Common myeloid progenitor, CD34-positive (primary cell): ENCODE data around the gene PALD1.

Experiments used
- CTCF ChIA-PET: fragments of 350-600 bp; sonication (Branson Sonifier 250); formaldehyde crosslinking; loops from one replicate; lab custom pipeline; 2021; ENCODE audit warnings: antibody characterized with exemption; lab: Charles Lee
- POLR2A ChIA-PET: fragments of 350-600 bp; sonication (Branson Sonifier 250); formaldehyde crosslinking; loops from one replicate; lab custom pipeline; 2021; ENCODE audit warnings: antibody characterized with exemption; lab: Charles Lee
- DNase-seq, 3 donors: peaks; one replicate each; pipeline versions ENCODE4 v3.0.0 to v3.0.0-alpha.2; 2013
- H3K27ac ChIP-seq, 2 experiments: 1 replicate in 1 of 2; 2 replicates in 1 of 2; pipeline ENCODE4 v1.7.0; 2013; ENCODE audit warnings: inconsistent platforms in 2 of 2, low read length in 2 of 2, mild to moderate bottlenecking in 2 of 2, low read depth in 1 of 2, moderate library complexity in 1 of 2; ENCODE audit not compliant: severe bottlenecking in 2 of 2, insufficient read depth in 1 of 2, poor library complexity in 1 of 2
- H3K27me3 ChIP-seq, 5 experiments: replicated peaks in 2 of 5; 1 replicate in 3 of 5; 2 replicates in 2 of 5; pipeline versions ENCODE4 v1.6.1 to v1.7.0; 2013; ENCODE audit warnings: low read length in 4 of 5, mild to moderate bottlenecking in 2 of 5, moderate library complexity in 2 of 5, inconsistent platforms in 1 of 5; ENCODE audit not compliant: insufficient read depth in 5 of 5, control insufficient read depth in 4 of 5
- H3K36me3 ChIP-seq, 4 experiments: 1 replicate in 2 of 4; 2 replicates in 2 of 4; pipeline versions ENCODE4 v1.6.1 to v1.7.0; 2013; ENCODE audit warnings: low read length in 3 of 4, control low read depth in 1 of 4, mild to moderate bottlenecking in 1 of 4; ENCODE audit not compliant: control insufficient read depth in 4 of 4, insufficient read depth in 4 of 4
- H3K4me1 ChIP-seq, 4 experiments: 1 replicate in 3 of 4; 2 replicates in 1 of 4; pipeline versions ENCODE4 v1.6.1 to v1.7.1; 2013; ENCODE audit warnings: low read length in 3 of 4, mild to moderate bottlenecking in 3 of 4, control low read depth in 1 of 4, inconsistent platforms in 1 of 4, moderate library complexity in 1 of 4; ENCODE audit not compliant: control insufficient read depth in 4 of 4, insufficient read depth in 4 of 4; ENCODE audit errors: control extremely low read depth in 1 of 4
- H3K4me3 ChIP-seq, 7 experiments: 1 replicate in 4 of 7; 2 replicates in 3 of 7; pipeline versions ENCODE4 v1.5.1 to v1.7.0; 2013; ENCODE audit warnings: mild to moderate bottlenecking in 7 of 7, low read length in 6 of 7, moderate library complexity in 6 of 7, inconsistent platforms in 2 of 7, low read depth in 2 of 7, control low read depth in 1 of 7; ENCODE audit not compliant: insufficient read depth in 4 of 7, control insufficient read depth in 1 of 7; ENCODE audit errors: extremely low read depth in 1 of 7
- H3K9me3 ChIP-seq, 5 experiments: 1 replicate in 4 of 5; 2 replicates in 1 of 5; pipeline versions ENCODE4 v1.6.1 to v1.7.1; 2013; ENCODE audit warnings: low read length in 4 of 5, mild to moderate bottlenecking in 2 of 5, inconsistent platforms in 1 of 5, low read depth in 1 of 5, moderate library complexity in 1 of 5; ENCODE audit not compliant: control insufficient read depth in 4 of 5, insufficient read depth in 2 of 5; ENCODE audit errors: control extremely low read depth in 1 of 5
- WGBS: methylation state at CpG from one replicate; pipeline ENCODE4 v1.1.5; 2013; ENCODE audit not compliant: insufficient coverage; 5-methylcytosine and 5-hydroxymethylcytosine counted together

Gene PALD1

DNA sequence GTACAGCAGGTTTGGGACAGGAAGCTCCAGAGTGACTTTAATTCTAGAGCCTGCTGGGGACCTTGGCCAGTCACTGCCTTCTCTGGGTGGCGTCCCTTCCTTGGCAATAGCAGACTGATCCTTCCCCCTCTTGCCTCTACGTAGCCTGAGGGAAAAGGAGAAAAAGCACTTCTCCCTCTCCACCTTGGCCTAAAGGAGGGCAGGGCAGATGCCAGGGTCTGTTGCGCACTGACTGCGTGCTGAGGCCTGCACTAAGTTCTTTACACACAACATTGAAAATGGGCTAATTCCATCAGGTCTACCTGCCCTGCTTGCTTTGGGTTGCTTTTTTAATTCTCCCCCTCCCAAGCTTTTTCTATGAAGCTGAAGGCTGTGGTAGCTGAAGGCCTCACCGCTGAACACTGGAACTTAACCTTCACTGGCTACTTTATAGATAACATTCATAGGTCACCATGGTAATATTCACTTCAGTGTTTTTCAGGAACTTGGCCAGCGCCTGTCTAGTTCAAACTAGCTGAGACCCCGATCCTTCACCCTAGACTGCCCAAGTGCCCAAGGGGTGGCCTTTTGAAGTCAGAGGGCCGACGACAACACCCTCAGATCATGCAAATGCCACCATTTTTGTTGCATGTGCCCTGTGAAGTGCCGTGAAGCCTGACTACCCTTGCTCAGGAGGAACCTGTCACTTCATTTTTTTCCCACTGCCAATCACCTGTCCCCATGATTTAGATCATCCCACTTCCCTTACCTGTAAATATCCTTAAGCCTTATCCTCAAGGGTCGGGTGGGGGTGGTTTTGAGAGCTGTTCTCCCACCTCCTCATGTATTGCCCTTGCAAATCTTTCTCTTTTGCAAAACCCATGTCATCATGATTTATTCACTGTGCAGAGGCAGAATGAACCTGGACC lies 95.3 kb downstream of the PALD1 start:
- no peaks in the 10 kb centered on the region for H3K9me3 ChIP-seq
- H3K4me3 ChIP-seq = no peak overlapping the region
- H3K27ac ChIP-seq = no peak overlapping the region
- ChIA-PET CTCF (interaction anchor here (1.1 to 3.9 kb wide), 5 partner anchors 8 to 97 kb away, joined by 3 to 31 read pairs (median 4); no protein-coding TSS in a partner anchor), POLR2A (no interaction called here)
- peaks cover 27 to 75% (median 51%) of the 10 kb centered on the region in 4 experiments for H3K4me1 ChIP-seq
- DNase-seq = peak in 2 of 3 donors; percentile 36 to 47
- WGBS = 95% methylated on average over 8 of the region's 11 CpGs
- H3K36me3 ChIP-seq = no peaks in the 10 kb centered on the region
- H3K27me3 ChIP-seq = no peaks in the 10 kb centered on the region

DNA sequence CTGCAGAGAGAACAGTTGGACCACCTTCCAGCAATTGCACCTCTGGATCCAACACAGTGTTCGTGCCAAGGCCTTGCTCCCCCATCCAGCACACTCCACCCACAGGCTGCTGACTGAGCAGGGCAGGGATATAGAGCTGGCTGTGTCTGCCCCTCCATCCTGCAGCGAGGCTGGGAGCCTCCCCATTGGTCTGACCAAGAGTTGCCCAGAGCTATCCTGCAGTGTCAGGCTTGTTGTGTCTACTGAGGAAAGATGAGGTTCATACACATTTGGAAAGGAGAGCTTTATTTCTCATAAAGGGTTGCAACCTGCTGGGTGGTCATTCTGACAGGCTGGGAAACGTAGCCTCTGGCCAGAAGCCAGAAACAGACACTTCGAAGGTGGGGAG lies 96.9 kb downstream of the PALD1 start:
- Histone ChIP-seq H3K4me3 (no peak overlapping the region), H3K9me3 (no peaks in the 10 kb centered on the region), H3K36me3 (no peaks in the 10 kb centered on the region), H3K27me3 (no peaks in the 10 kb centered on the region), H3K4me1 (peaks cover 31 to 75% (median 48%) of the 10 kb centered on the region in 4 experiments), H3K27ac (no peak overlapping the region)
- POLR2A ChIA-PET = interaction anchor here (1.0 to 2.0 kb wide), 3 partner anchors 7 to 91 kb away, joined by 3 to 9 read pairs (median 3); no protein-coding TSS in a partner anchor
- WGBS = 17% methylated on average over 2 of the region's 4 CpGs
- CTCF ChIA-PET = interaction anchor here (1.1 to 3.9 kb wide), 5 partner anchors 10 to 99 kb away, joined by 3 to 31 read pairs (median 4); no protein-coding TSS in a partner anchor
- peak in 2 of 3 donors; percentile 38 to 52 for DNase-seq

- Histone ChIP-seq H3K9me3 (no peaks in the 10 kb centered on the region), H3K4me1 (peaks cover 31 to 73% (median 48%) of the 10 kb centered on the region in 4 experiments), H3K27ac (no peak overlapping the region), H3K27me3 (no peaks in the 10 kb centered on the region), H3K4me3 (peak overlapping the region in 4 of 7 experiments; percentile 5 to 60 (median 18)), H3K36me3 (no peaks in the 10 kb centered on the region)
- ChIA-PET CTCF (interaction anchor here (1.1 to 3.9 kb wide), 6 partner anchors 9 to 165 kb away, joined by 3 to 31 read pairs (median 4); no protein-coding TSS in a partner anchor), POLR2A (interaction anchor here (0.7 to 2.0 kb wide), 6 partner anchors 8 to 96 kb away, joined by 3 to 9 read pairs (median 4); partner anchors contain the start of gene ADAMTS14)
- DNase-seq = peak; percentile 94 to 98 (median 98)
- WGBS = 6% methylated on average over 8 of the region's 12 CpGs
These were observed 97.6 kb downstream of the PALD1 start for GRCh38 chr10:70575874-70576802.

GRCh38 chr10:70576803-70577517 lies 98.4 kb downstream of the PALD1 start:
- H3K36me3 ChIP-seq = no peaks in the 10 kb centered on the region
- ChIA-PET POLR2A (interaction anchor here (0.9 to 2.0 kb wide), 3 partner anchors 8 to 18 kb away, joined by 4 to 9 read pairs (median 5); no protein-coding TSS in a partner anchor), CTCF (interaction anchor here (1.1 to 3.9 kb wide), 4 partner anchors 16 to 164 kb away, joined by 3 to 31 read pairs (median 6); no protein-coding TSS in a partner anchor)
- H3K27me3 ChIP-seq = no peaks in the 10 kb centered on the region
- H3K4me3 ChIP-seq = peak overlapping the region in 4 of 7 experiments; percentile 5 to 60 (median 18)
- no peaks in the 10 kb centered on the region for H3K9me3 ChIP-seq
- peak; percentile 28 to 69 (median 57) for DNase-seq
- peaks cover 31 to 66% (median 45%) of the 10 kb centered on the region in 4 experiments for H3K4me1 ChIP-seq
- WGBS = 93% methylated on average over 1 of the region's 2 CpGs
- H3K27ac ChIP-seq = no peak overlapping the region

DNA sequence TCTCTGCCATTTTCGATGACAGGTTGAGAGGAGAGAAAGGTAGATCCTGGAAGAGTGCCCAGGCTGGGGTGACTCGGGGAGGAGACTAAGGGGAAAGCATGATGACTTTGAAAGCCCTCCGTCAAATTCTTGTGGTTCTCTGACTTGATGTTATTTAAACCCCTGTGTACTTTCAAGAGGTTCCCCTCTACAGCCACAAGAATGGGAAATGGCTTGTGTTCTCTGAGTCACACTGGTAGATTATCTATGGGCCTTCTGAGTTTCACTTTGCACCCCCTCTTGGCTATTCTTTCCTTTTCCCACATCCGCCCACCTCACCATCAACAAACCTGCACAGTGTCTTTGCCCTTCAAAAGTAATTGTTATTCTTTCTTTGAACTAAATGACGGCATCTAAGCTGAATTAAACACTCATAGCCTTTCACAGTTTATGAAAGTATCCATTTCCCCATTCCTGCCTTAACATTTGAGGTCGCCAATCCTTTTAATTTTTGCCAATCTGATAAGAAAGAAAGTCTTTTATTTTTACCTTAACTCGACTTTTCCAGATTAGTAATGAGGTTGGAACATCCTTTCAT lies 99.9 kb downstream of the PALD1 start:
- WGBS = 21% methylated on average over 5 of the region's 7 CpGs
- peak; percentile 51 to 91 (median 90) for DNase-seq
- ChIA-PET POLR2A (no interaction called here), CTCF (interaction anchor here (1.1 to 1.7 kb wide), 4 partner anchors 13 to 45 kb away, joined by 3 to 6 read pairs (median 4); no protein-coding TSS in a partner anchor)
- no peaks in the 10 kb centered on the region for H3K36me3 ChIP-seq
- H3K27me3 ChIP-seq = no peaks in the 10 kb centered on the region
- peaks cover 31 to 69% (median 45%) of the 10 kb centered on the region in 4 experiments for H3K4me1 ChIP-seq
- H3K4me3 ChIP-seq = peak overlapping the region in 2 of 7 experiments; percentile 18 to 22
- no peaks in the 10 kb centered on the region for H3K9me3 ChIP-seq
- H3K27ac ChIP-seq = peak overlapping the region in 1 of 2 experiments; percentile 45
